ENCODE measurements around the gene NCK1.

- TF ChIP-seq, protein P1, sequence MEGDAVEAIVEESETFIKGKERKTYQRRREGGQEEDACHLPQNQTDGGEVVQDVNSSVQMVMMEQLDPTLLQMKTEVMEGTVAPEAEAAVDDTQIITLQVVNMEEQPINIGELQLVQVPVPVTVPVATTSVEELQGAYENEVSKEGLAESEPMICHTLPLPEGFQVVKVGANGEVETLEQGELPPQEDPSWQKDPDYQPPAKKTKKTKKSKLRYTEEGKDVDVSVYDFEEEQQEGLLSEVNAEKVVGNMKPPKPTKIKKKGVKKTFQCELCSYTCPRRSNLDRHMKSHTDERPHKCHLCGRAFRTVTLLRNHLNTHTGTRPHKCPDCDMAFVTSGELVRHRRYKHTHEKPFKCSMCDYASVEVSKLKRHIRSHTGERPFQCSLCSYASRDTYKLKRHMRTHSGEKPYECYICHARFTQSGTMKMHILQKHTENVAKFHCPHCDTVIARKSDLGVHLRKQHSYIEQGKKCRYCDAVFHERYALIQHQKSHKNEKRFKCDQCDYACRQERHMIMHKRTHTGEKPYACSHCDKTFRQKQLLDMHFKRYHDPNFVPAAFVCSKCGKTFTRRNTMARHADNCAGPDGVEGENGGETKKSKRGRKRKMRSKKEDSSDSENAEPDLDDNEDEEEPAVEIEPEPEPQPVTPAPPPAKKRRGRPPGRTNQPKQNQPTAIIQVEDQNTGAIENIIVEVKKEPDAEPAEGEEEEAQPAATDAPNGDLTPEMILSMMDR (IDR thresholded peaks at IDR 0.05; ENCODE audit: poor library complexity), result no peak
- TF ChIP-seq EZH2 (IDR thresholded peaks at IDR 0.05; ENCODE audit: borderline replicate concordance), result no peak
- no peak for TF ChIP-seq EZH2phosphoT487 (IDR thresholded peaks at IDR 0.05; ENCODE audit: low read depth, severe bottlenecking, unreplicated experiment)
Observed at GRCh38 chr3:136929977-136930670, 68.1 kb downstream of the NCK1 start.

Measured in hepatocyte (in vitro differentiated cells).